Vagina (tissue), 2 donors: ENCODE measurements around the gene ADCY3.

Experiments
- CTCF ChIP-seq, 3 experiments: fragments of 450-650 bp in 2 of 3; fragments of 200-600 bp in 1 of 3; sonication (generic) in 1 of 3; IDR thresholded peaks; one replicate each; pipeline ENCODE4 v1.5.1; 2017 to 2019; ENCODE audit warnings: antibody characterized with exemption in 3 of 3, mild to moderate bottlenecking in 2 of 3, moderate library complexity in 2 of 3
- POLR2A ChIP-seq, 2 donors: fragments of 450-650 bp; IDR thresholded peaks; one replicate each; pipeline ENCODE4 v1.6.1; 2017; ENCODE audit warnings: antibody characterized with exemption in 2 of 2, mild to moderate bottlenecking in 2 of 2, moderate library complexity in 2 of 2
- POLR2AphosphoS5 ChIP-seq, 2 donors: sonication (generic); formaldehyde crosslinking; IDR thresholded peaks; one replicate each; pipeline ENCODE4 v1.9.0; 2017; ENCODE audit warnings: antibody characterized with exemption in 2 of 2, mild to moderate bottlenecking in 2 of 2, low read depth in 1 of 2; ENCODE audit not compliant: insufficient read depth in 1 of 2

DNA sequence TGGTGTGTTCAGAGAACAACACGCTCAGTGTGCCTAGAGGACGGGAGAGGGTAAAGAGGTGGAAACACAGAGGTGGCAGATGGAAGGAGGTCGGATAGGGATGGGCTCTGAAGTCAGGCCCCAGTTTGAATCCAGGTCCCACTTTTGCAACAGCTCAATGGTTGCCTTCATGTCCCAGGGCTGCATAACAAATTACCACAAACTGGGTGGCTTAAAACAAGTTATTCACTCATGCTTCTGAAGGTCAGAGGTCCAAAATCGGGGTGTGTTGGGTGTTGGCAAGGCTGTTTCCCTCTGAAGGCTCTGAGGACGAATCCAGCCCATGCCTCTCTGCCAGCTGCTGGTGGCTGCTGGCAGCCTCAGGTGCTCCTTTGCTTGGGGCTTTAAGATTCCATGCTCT, 12.7 kb upstream of the ADCY3 start:
- TF ChIP-seq CTCF (IDR thresholded peaks at IDR 0.05): no peak
- TF ChIP-seq POLR2AphosphoS5 (IDR thresholded peaks at IDR 0.05; ENCODE audit: insufficient read depth in 1 of 2, low read depth in 1 of 2): no peak
- TF ChIP-seq POLR2A (IDR thresholded peaks at IDR 0.05): no peak
